OCI-LY1 (cell line): Measurements from ENCODE around the gene KIAA1755.

Source experiments
- H2AFZ ChIP-seq: fragments of 200-600 bp; sonication (generic), shearing (Covaris generic); 2 replicates; pipeline ENCODE4 v1.6.0; 2014; ENCODE audit warnings: antibody characterized with exemption, mild to moderate bottlenecking, low read length
- H3F3A ChIP-seq: fragments of 200-600 bp; sonication (generic), shearing (Covaris generic); 2 replicates; pipeline ENCODE4 v1.6.0; 2014; ENCODE audit warnings: mild to moderate bottlenecking, antibody characterized with exemption, low read length, moderate library complexity; ENCODE audit not compliant: insufficient read depth
- H3K27ac ChIP-seq: fragments of 200-600 bp; sonication (generic); 2 replicates; pipeline ENCODE4 v1.5.1; 2014; ENCODE audit warnings: low read length, mixed run types, mild to moderate bottlenecking, low read depth; ENCODE audit not compliant: poor library complexity, severe bottlenecking
- H3K27me3 ChIP-seq: fragments of 200-600 bp; sonication (generic); 2 replicates; pipeline ENCODE4 v1.6.0; 2014; ENCODE audit warnings: antibody characterized with exemption, mild to moderate bottlenecking, low read length, moderate library complexity; ENCODE audit not compliant: insufficient read depth
- H3K36me3 ChIP-seq: fragments of 200-600 bp; sonication (generic); 2 replicates; pipeline ENCODE4 v1.6.1; 2014; ENCODE audit warnings: mild to moderate bottlenecking, antibody characterized with exemption, low read length, moderate library complexity, mixed read lengths; ENCODE audit not compliant: insufficient read depth
- H3K4me1 ChIP-seq: fragments of 200-600 bp; sonication (generic); 2 replicates; pipeline ENCODE4 v1.5.1; 2014; ENCODE audit warnings: mild to moderate bottlenecking, low read length, moderate library complexity; ENCODE audit not compliant: insufficient read depth, severe bottlenecking
- H3K4me2 ChIP-seq: fragments of 200-600 bp; sonication (generic), shearing (Covaris generic); 2 replicates; pipeline ENCODE4 v1.6.1; 2014; ENCODE audit warnings: low read length
- H3K4me3 ChIP-seq: fragments of 200-600 bp; sonication (generic); 2 replicates; pipeline ENCODE4 v1.5.1; 2014; ENCODE audit warnings: low read length, low read depth, mild to moderate bottlenecking, mixed read lengths; ENCODE audit not compliant: poor library complexity, severe bottlenecking
- H3K79me2 ChIP-seq: fragments of 200-600 bp; shearing (Covaris generic); 2 replicates; pipeline ENCODE4 v1.6.1; 2016; ENCODE audit warnings: mixed run types, low read length, mixed read lengths; ENCODE audit not compliant: insufficient read depth
- H3K9ac ChIP-seq: fragments of 200-600 bp; sonication (generic), shearing (Covaris generic); 2 replicates; pipeline ENCODE4 v1.6.1; 2014; ENCODE audit warnings: mild to moderate bottlenecking, low read length, mixed read lengths
- H3K9me2 ChIP-seq: fragments of 200-600 bp; sonication (generic), shearing (Covaris generic); 2 replicates; pipeline ENCODE4 v1.6.1; 2014; ENCODE audit warnings: low read depth, mild to moderate bottlenecking, low read length, mixed read lengths
- H3K9me3 ChIP-seq: fragments of 200-600 bp; shearing (Covaris generic); 2 replicates; pipeline ENCODE4 v1.6.1; 2014; ENCODE audit warnings: low read length, mixed read lengths
- H4K20me1 ChIP-seq: fragments of 200-600 bp; sonication (generic), shearing (Covaris generic); 2 replicates; pipeline ENCODE4 v1.6.0; 2016; ENCODE audit warnings: mild to moderate bottlenecking, low read length; ENCODE audit not compliant: insufficient read depth
- EZH2 ChIP-seq: fragments of 200-600 bp; sonication (generic), shearing (Covaris generic); IDR thresholded peaks from 2 replicates; pipeline ENCODE4 v1.8.0; 2017; ENCODE audit warnings: borderline replicate concordance, mixed run types, mild to moderate bottlenecking, antibody characterized with exemption, low read length, moderate library complexity, mixed read lengths
- TF ChIP-seq, protein P1 (sequence below): fragments of 200-600 bp; sonication (generic), shearing (Covaris generic); IDR thresholded peaks from 2 replicates; pipeline ENCODE4 v1.5.1; 2017; ENCODE audit warnings: mild to moderate bottlenecking, antibody characterized with exemption, low read length, moderate library complexity, mixed read lengths

Gene KIAA1755

DNA sequence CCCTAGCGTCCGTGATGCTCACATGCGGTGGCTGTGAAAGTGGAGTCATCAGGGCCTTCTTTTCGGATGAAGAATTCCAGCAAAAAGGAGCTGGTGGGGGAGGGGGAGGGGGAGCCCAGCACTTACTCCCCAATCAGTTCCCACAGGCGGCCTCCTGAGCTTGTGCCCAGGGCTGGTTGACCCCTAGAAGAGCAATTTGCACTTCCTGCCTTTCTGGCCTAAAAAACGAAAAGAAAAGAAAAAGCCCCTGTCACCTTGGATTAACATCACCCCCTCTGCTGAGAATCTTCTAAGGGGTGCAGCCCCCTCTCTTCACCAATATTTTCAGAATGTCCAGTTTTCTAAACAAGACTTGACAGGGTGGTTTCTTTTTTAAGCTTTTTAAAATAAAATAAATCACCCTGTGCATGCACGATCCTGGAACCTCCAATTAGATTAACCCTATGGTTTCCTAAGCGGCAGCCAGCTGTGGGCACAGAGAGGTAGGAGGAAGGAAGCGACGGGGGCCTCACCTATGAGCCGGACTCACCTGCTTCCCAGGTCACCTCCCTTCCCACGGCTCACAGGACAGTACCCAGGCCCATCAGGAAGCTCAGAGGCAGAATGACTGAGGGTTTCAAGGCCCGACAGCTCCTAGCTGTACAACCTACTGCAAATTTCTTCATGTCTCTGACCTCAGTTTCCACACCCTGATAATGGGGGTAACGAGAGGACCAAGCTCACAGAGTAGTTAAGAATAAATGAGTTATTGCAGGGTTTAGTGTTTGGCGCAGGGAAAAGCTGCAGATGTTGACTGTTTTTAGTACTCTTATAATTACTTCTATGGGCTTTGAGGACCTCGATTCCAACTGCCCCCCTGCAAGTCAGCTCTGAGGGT, 85.0 kb downstream of the KIAA1755 start:
- Histone ChIP-seq H3K9me2 (no peaks in the 10 kb centered on the region), H3F3A (no peaks in the 10 kb centered on the region), H3K4me2 (no peak overlapping the region), H2AFZ (no peak overlapping the region), H3K79me2 (no peaks in the 10 kb centered on the region), H3K27me3 (peaks cover 12% of the 10 kb centered on the region; the same call in 1 of the 2 replicates), H3K4me3 (no peak overlapping the region), H3K36me3 (no peaks in the 10 kb centered on the region), H3K9me3 (no peaks in the 10 kb centered on the region), H3K4me1 (no peaks in the 10 kb centered on the region), H3K9ac (no peak overlapping the region), H4K20me1 (no peaks in the 10 kb centered on the region), H3K27ac (no peak overlapping the region)
- TF ChIP-seq, protein P1, sequence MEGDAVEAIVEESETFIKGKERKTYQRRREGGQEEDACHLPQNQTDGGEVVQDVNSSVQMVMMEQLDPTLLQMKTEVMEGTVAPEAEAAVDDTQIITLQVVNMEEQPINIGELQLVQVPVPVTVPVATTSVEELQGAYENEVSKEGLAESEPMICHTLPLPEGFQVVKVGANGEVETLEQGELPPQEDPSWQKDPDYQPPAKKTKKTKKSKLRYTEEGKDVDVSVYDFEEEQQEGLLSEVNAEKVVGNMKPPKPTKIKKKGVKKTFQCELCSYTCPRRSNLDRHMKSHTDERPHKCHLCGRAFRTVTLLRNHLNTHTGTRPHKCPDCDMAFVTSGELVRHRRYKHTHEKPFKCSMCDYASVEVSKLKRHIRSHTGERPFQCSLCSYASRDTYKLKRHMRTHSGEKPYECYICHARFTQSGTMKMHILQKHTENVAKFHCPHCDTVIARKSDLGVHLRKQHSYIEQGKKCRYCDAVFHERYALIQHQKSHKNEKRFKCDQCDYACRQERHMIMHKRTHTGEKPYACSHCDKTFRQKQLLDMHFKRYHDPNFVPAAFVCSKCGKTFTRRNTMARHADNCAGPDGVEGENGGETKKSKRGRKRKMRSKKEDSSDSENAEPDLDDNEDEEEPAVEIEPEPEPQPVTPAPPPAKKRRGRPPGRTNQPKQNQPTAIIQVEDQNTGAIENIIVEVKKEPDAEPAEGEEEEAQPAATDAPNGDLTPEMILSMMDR, result no peak
- TF ChIP-seq EZH2, result no peak

GRCh38 chr20:38173237-38174156, 87.0 kb downstream of the KIAA1755 start:
- H3K27ac ChIP-seq, result no peak overlapping the region
- H3F3A ChIP-seq, result no peaks in the 10 kb centered on the region
- H3K36me3 ChIP-seq, result no peaks in the 10 kb centered on the region
- H3K4me3 ChIP-seq, result no peak overlapping the region
- H3K79me2 ChIP-seq, result no peaks in the 10 kb centered on the region
- no peaks in the 10 kb centered on the region for H3K9me3 ChIP-seq
- no peaks in the 10 kb centered on the region for H3K4me1 ChIP-seq
- peaks cover 12% of the 10 kb centered on the region; the same call in 1 of the 2 replicates for H3K27me3 ChIP-seq
- no peaks in the 10 kb centered on the region for H3K9me2 ChIP-seq
- no peak overlapping the region for H3K9ac ChIP-seq
- H2AFZ ChIP-seq, result no peak overlapping the region
- H3K4me2 ChIP-seq, result no peak overlapping the region
- TF ChIP-seq EZH2, result no peak
- TF ChIP-seq, protein P1, result no peak
- no peaks in the 10 kb centered on the region for H4K20me1 ChIP-seq

DNA sequence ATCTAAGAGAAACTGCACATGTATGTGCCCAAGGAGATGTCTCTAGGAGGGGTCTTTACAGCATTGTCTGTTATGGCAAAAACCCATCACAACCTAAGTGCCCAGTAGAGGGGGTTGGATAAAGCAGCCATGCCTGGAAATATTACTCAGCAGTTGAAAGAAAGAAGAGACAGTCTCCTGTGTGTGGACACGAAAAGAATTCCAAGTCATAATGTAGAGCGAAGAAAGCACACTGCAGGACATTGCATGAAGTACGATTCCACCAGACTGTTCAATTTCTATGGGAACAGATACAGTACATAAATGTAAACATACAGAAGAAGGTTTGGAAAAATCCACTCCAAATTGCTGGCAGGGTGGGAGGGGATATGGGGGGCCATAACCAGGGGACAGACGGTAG, 88.1 kb downstream of the KIAA1755 start:
- Histone ChIP-seq H3K36me3 (no peaks in the 10 kb centered on the region), H3F3A (no peaks in the 10 kb centered on the region), H3K4me1 (no peaks in the 10 kb centered on the region), H3K27ac (no peak overlapping the region), H3K9me3 (no peaks in the 10 kb centered on the region), H3K79me2 (no peaks in the 10 kb centered on the region), H4K20me1 (no peaks in the 10 kb centered on the region), H3K9ac (no peak overlapping the region), H3K4me3 (no peak overlapping the region), H3K4me2 (no peak overlapping the region), H3K9me2 (no peaks in the 10 kb centered on the region), H2AFZ (no peak overlapping the region), H3K27me3 (peaks cover 12% of the 10 kb centered on the region; the same call in 1 of the 2 replicates)
- TF ChIP-seq, protein P1, result no peak
- TF ChIP-seq EZH2, result no peak
